HG03196 (cell line): ENCODE results near the gene BRD3.
"Not testable (repeated sequence)": the region's sequence is repeated elsewhere in the genome, so short reads cannot be mapped to it uniquely, and the experiment has no call there.

Source experiments
- ATAC-seq: cut with Tn5 transposase; IDR thresholded peaks from one replicate; pipeline ENCODE4 v1.9.1; 2021; ENCODE audit not compliant: unreplicated experiment

BRD3 gene

DNA sequence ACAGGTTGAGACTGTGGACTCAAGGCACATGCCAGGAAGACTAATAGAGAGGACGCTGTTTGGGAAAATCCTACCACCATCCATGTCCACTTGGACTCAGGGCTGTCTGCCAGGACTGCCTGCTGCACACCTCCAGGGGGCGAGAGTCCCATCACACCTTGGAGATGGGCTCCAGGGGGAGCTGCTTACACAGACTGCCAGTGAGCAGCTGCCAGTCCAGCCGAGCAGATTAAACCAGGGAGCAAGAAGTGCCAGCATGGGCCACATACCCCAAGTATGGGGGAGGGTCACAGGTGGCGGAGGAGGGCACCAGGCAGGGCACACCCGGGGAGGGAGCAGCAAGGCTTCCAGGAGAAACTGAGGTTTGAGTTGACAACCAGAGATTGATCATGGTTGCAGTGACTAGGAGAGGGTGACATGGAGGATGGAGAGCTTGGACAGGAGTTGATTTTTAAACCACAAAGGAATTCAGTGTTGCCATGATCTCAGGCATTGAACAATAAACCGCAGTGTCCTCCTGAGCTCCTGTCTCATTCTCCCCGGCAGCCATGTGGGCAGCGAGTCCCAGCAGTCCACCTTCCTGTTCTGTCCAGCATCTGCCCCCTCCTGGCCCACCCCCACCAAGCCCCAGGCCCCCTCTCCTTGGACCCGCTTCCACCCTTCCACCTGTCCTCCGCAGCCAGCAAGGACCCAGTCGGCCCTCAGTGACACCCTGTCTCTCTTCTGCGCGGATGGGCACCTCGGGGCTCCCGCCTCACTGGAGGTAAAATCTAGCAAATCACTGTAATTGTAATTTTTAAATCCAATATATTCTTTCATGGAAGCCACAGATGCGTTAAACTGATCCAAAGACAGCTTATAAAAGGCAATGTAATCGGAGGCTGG lies 72.6 kb downstream of the BRD3 start:
- ATAC-seq, result no peak

DNA sequence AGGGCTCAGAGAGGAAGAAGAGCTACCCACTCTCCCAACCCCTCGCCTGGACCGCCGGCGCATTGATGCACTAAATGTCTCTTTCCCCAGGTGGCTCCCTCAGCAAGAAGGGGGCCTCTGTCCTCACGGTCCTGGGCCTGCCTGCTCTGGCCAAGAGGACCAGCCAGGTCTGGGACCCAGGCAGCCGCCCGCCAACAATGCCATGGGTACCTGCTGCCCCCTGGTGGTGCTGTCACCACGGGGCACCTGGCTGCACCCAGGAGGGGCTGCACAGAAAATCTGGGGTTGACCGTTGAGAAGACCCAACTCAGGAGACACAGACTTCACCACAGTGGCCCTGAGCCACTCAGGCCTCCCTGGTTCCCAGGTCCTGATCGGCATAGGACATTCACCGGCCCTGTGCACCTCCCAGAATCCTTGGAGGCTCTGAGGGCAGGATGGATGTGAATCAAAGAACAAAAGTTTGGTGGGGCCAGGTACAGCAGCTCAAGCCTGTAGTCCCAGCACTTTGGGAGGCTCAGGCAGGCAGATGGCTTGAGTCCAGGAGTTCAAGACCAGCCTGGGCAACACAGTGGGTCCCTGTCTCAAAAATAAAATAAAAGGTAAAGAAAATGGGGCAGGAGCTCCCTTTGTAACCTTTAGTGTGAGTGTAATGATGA lies 73.3 kb downstream of the BRD3 start:
- peak; percentile 26 for ATAC-seq

DNA sequence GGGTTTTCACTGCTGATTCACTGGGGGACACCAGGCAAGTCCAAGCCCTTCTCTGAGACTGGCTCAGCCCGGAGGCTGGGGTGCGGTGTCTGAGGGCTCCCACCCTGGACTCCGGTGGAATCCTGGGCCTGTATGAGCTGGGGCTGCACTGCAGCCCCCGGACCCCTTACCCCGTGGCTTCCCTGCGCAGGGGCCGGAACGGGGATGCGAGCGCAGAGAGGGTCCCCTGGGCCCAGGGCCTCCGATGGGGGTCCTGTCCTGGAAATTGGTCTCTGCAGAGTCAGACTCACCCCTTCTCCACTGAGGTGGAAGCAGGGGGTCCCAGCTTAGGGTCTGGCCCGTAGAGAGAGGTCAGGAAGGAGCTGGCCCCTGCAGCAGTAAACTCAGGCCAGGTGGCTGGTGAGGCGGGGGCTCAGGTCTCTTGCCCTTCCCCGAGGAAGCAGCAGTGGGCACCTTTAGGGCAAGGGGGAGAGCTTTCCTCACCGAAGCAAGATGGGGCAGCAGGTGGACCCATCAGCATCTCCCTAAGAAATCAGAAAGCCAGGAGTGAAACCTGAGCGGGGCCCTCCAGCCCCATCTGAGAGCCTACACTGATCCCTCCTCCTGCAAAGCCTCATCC lies 74.1 kb downstream of the BRD3 start:
- ATAC-seq, result no peak

DNA sequence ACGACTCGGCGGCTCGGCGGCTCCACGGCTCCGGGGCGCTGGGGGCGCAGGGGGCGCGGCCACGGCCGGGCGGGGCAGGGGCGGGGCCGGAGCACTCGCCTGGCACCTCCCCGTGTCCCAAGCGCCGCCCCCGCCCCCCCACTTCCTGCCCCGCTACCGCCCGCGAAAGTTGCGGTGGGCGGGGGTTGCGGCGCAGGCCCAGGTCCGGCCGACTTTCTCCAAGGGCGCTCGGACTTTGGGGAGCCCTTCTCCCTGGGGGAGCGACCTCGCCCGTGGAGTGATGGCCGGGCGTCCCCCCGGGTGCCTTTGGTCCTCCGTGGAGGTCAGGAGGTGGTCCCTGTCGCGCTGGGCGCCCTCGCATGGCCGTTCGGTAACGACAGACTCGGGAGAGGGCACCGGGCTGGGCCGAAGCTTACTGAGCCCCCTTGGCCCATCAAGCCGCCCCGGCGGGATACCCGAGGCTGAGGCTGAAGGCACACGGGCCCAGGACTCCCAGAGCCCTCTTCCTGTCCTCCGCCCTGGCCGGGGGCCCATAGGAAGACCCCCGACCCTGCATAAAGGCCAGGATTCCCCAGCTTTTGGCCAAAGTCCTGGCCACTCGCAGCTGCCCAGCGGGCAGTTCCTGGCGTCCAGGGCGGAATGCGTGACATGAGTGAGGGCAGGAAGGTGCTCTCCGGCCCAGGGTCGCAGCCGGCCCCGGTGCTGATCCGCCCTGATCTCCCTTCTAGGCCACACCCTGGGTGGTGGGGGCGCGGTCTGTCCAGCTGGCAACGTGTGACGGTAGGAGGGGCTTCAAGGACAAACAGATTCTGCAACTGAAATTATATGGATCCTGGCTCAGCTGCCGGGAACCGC lies 74.8 kb downstream of the BRD3 start:
- ATAC-seq, result peak; percentile 31

DNA sequence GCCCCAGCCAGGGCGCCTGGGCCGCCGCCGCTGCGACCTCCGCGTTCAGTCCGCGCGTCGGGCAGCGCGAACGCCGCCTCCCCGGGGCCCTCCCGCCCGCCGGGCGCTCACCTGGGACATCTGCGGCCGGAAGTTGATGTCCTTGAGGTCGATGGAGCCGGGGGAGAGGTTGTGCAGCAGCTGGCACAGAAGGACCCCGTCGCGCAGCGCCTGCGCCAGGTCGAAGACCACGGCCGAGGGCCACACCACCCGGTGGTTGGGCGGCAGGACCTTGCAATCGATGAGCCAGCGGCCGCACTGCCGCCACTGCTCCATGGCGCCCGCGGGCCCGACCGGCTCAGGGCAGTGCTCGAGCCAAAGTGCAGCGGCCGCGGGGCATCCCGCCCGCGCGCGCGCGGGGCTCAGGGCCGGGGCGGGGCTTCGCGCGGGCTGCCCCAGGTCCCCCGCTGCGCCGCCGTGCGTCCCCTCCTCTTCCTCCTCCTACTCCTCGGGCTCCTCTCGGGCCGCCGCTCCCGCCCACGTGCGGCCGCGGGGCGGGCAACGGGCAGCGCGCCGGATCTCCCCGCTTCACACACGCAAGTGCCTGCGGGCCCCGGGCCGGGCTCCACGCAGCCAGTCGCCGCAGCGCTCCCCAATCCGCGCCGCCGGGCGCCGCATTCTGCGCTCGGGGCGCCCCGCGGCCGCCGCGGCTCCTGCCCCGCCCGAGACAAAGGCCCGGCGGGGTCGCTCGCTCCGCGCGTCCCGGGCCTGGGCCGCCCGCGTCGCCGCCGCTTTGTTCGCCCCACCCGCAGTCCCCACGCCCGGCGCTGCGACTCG lies 75.7 kb downstream of the BRD3 start, which contains the start of gene VAV2:
TSS of gene VAV2 (minus strand) at position 361 of the 816 bp plus-strand sequence. CDS start at position 315, 46 bp downstream.
- ATAC-seq, result peak; percentile 42

DNA sequence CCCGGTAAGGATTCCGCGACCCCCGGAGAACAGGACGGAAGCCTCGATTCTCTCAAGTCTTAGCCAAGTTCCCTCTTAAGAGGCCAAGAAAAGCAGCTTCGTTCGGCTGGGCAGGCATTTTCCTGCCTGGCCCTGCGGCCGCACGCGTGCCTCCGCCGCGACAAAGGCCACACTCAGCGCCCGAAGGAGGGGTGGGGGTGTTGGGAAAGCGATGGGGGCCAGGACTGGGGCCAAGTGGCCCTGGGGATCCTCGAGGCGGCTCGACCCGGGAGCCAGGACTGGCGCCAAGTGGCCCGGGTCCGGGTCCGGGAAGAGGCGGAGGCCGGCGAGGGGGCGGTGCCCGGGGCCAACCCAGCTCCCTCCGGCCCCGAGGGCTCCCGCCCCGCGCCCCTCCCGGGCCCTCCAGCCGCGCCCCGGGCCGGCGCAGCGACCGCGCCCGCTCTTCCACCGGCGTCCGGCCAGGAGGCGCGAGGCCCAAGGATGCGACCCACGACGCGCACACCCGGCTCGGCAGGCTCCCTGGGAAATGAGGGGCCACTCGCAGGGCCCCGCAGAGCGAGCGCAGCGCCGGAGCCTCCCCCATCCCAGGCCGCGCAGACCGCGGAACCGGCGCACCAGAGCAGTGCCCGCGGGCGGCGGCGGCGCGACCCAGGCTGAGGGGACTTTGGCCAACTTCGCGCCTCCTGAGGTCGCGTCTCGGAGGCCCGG lies 76.5 kb downstream of the BRD3 start:
- ATAC-seq, result peak; percentile 2

DNA sequence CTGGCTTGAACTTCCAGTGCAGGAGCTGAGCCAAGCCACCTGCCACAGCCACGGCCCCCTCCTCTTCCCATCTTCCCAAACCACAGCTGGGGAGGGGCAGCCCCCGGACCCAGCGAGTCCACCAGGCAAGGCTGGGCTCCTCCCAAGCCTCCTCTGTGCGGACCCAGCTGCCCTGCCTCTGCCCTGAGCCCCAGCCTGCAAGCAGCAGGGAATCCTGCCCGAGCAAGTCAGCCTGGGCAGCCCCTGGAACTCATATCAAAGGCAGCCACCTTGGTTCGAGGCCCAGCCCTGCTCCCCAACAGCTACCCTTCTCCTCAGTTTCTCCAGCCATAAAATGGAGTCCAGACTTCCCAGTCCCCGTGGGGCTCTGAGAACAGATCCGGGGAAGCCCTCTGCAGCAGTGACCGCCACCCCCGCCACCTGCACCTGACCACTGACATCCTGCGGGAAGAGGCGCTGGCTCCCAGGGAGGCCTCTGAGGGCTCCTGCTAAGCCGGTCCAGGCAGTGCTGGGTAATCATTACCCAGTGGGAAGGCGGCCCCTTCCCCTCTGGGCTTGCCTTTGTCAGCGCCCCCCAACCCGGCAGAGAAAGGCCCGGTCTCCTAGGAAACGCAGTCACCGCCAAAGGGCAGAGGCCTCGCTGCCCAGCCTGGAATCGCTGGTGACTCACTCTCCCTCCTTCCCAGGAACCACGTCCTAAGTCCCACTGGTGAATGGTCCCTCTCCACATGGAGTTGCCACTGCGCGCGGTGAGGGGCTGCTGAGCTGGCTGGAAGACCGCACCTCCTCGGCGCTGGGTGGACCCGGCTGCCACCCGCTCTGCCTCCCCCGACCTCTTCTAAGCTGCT lies 77.2 kb downstream of the BRD3 start:
- no peak for ATAC-seq

DNA sequence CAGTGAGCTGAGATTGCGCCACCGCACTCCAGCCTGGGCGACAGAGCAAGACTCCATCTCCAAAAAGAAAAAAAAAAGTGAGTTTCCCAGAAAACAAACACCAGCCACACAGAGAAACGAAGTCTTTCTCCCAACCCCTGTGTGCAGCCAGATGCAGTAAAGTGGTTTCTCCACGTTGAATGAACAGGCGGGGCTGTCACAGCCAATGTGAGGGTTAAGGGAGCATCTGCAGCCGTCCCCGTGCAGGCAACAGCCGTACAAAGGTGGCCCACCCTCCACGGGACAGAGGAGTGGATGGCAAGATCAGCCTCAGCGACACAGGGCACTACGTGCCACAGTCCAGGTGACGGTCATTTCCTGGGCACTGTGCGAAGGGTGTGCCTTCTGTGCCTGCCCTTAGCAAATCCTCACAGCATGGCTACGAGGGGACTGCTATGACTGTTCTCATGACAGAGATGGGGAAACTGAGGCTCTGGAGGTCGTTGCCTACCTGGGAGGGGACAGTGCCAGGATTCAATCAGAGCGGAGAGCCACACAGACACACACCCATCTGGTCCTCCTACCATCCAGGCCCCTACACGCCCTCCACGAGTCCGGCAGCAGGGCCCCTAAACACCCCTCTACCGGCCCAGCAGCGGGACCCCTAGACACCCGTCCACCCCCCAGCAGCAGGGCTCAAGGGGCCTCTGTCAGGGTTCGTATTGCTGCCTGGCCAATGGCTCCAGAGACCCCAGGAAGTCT lies 78.0 kb downstream of the BRD3 start:
- ATAC-seq, result no peak

DNA sequence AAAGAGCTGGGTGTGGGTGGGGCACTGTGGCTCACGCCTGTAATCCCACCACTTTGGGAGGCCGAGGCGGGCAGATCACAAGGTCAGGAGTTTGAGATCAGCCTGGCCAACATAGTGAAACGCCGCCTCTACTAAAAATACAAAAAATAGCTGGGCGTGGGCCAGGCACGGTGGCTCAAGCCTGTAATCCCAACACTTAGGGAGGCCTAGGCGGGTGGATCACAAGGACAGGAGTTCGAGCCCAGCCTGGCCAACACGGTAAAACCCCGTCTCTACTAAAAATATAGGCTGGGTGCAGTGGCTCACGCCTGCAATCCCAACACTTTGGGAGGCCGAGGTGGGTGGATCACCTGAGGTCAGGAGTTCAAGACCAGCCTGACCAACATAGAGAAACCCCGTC lies 79.1 kb downstream of the BRD3 start:
- not testable (repeated sequence) for ATAC-seq

DNA sequence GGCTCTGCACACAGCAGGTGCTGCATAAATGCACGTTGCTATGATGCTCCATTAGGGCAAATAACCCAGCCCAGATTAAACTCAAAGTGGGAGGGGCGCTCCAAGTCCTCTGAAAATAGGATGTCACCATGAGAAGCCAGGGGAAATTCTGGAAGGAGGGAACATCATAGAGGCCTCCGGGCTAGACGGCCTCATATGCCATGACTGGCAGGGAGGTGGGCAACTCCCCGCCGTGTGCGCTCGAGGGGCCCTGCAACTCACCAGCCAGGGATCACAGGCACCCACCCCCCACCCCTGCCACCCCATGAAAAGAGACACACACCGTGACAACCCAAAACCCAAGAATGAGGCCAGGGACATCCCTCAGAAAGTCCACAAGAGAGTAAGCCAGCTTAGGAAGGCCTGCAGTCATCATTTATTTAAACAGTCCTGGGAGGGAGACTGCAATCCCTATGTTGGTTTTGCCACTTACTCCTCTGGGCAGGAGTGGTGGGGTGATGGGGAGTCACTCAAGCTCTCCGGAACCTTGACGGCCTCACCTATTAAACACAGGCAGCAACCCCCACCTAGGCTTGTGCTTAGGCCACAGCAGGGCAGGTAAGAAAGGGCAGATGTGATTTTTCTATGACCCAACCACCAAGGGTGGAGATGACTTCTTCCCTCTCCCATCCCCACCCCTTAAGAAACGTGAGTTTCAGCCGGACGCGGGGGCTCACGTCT lies 79.7 kb downstream of the BRD3 start:
- no peak for ATAC-seq

DNA sequence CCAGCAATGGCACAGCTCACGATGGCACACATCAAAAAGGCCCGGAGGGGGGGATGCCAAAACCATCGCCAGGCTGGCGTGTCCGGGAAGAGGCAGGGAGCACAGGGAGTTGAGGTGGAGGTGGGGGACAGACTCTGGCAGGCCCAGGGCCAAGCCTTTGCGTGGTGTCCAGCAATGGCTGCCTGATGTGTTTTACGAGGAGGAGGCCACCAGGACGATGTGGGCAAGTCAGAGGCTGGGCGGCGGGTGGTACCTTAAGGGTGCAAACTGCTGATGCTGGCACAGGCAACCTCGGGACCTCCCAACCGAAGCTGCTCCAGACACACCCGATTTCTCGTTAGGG lies 80.4 kb downstream of the BRD3 start:
- no peak for ATAC-seq

DNA sequence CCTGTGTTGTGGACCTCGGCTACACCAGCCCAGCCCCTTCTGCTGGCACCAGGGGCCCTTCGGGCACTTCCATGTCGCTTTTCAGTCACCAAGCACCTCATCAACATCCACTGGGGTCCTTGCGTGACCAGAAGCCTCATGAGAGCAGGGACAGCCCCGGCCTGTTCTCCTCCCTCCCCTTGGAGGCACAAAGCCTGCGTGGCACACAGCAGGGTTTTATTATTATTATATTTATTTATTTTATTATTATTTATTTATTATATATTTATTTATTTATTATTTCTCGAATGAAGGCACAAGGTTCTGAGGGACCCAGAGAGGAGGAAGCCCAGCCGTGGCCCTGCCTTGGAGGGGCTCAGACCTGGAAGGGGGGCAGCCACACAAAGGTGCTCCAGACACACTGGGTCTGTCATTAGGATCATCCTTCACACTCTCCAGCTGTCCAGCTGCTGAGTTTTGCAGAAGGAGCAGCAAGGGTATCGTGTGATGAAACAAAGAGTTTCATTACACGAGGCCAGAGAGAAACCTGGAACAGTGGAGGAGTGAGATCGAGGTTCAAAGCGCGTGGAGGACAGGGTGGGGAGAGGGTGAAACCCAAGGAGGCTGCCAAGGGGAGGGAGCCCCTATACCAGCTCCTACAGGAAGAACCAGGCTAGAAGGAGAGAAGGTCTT lies 80.9 kb downstream of the BRD3 start:
- no peak for ATAC-seq

DNA sequence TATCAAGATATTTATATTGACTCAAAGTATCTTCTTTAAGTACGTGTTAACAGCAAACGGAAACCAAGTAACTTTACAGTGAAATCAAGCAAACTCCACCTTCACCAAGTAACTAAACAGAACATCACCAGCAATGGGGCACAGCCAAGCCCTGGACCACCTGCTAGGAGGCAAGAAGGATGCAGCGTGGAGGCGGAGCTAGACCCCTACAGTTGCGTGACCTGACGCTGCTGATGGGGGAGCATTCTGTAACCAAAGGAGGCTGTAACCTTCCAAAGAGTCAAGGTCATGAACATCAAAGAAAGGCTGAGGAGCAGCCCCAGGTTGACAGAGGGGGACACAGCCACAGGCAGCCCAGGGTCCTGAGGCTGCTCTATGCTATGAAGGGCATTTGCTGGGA lies 81.8 kb downstream of the BRD3 start:
- no peak for ATAC-seq

DNA sequence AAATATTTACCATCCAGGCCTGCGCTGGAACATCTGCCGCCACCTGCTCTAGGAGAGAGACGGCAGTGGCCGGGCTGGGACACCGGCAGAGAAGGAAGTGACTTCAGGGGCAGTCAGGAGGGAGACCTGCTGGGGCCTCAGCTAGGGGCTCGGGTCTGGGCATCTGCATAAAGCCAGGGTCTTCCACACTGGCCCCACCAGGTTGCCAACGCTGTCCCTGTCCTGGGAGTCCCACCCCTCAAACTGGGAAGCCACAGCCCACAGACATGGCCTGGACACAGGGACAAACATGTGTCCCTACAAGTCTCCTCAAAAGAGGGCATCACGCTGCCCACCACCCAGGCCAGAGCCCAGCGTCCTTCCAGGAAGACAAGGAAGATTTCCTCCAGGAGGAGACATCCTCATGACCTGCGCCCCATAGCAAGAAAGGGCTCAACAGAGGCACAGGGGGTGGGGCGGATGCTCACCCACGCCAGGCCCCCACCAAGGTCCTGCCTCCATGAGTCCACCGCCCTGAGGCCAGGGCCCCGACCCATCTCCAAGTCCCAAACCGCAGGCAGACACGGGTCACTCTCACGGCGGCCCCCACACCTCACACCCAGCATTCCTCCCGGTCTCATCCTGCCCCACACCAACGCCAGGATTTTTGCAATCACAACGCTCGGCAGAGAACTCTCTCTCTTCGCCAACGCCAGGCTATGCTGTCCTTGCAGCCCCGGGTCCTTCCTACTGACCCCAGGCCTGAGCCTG lies 84.7 kb downstream of the BRD3 start:
- ATAC-seq, result no peak

DNA sequence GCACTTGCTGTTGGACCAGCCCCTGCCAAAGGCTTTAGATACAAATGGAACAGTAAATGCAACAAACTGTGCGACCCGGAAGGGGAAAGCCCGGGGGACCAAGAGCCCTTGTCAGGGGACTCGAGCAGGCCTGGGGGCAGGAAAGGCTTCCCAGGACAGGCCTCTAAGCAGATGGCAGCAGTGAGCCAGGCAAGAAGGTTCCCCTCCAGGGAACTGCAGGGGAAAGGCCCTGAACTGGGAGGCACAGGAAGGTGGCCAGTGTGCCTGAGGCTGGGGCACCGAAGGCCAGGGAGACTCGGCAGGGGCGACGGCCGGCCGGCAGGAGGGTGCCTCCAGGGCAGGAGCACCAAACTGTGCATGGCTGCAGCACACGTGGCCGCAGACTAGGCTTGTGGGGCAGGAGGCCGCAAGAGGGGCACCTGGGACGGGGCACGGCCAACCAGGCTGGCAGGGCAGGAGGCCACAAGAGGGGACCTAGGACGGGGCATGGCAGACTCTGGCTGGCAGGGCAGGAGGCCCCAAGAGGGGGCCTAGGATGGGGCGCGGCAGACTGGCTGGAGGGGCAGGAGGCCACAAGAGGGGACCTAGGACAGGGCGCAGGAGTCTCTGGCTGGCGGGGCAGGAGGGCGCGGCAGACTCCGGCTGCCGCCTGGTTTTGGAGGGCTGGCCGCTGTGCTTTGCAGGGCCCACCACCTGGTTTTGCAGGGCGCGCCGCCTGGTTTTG lies 85.7 kb downstream of the BRD3 start:
- ATAC-seq, result no peak

DNA sequence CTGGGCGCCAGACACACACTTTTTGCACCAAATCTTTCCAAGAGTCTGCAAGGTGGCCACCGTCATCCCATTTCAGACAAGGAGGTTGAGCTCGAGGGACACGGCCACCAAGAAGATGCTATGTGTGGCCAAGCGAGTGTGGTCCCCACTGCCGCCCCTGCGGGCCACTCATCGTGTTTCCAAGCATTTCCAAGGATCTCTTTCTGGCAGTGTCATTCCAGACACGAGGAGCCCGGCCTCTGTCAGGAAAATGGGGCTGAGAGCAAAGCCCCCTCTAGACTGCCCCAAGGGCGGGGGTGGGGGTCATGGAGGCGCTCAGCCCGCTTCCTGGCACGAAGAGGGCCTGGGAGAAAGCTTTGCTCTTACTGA lies 86.3 kb downstream of the BRD3 start:
- no peak for ATAC-seq
